ENCODE data around the gene CNOT4. TPM values are rescaled to one million over a fixed set of nuclear protein-coding genes. Genes with fewer than 3 reads are reported as not detected.
A peak's percentile ranks its signal among the peaks of the same experiment; 100 is the strongest.
"Not testable (repeated sequence)": the region's sequence is repeated elsewhere in the genome, so short reads cannot be mapped to it uniquely, and the experiment has no call there.

Gene CNOT4
- total RNA-seq, 1 experiment from 2014 or later, result 10.4 TPM

GRCh38 chr7:135364206-135364605 lies 145.7 kb downstream of the CNOT4 start:
- no peak overlapping the region for H3K4me3 ChIP-seq (ENCODE audit: insufficient read depth, low read depth, low read length)
- no peak for DNase-seq
- no peaks in the 10 kb centered on the region for H3K27me3 ChIP-seq (ENCODE audit: control insufficient read depth, insufficient read depth, low read length)
- no peaks in the 10 kb centered on the region for H3K36me3 ChIP-seq (replicated peaks; ENCODE audit: control insufficient read depth, insufficient read depth, low read length)

DNA sequence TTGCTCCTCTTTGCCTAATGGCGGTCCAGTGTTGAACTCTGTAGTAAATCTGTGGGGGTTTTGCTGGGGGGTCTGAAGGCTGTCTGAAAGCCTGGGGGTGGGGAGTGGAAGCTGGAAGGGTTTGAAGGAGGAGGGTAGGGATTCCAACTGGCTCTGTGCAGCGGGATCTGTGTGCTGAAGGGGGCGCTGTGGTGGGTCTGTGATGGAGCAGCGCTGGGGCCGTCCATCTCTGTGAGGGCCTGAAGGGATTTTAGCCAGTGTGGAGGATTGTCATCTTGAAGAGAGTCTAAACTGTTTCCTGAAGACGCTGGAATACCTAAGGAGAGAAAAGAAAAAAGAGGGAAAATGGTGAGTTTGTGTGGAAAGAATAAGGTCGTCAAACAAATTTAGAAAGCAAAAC lies 147.0 kb downstream of the CNOT4 start:
- Histone ChIP-seq H3K4me3 (ENCODE audit: insufficient read depth, low read depth, low read length) (no peak overlapping the region), H3K27me3 (ENCODE audit: control insufficient read depth, insufficient read depth, low read length) (no peaks in the 10 kb centered on the region), H3K36me3 (replicated peaks; ENCODE audit: control insufficient read depth, insufficient read depth, low read length) (no peaks in the 10 kb centered on the region)
- peak; percentile 30 for DNase-seq

- Histone ChIP-seq H3K36me3 (replicated peaks; ENCODE audit: control insufficient read depth, insufficient read depth, low read length) (no peaks in the 10 kb centered on the region), H3K4me3 (ENCODE audit: insufficient read depth, low read depth, low read length) (no peak overlapping the region), H3K27me3 (ENCODE audit: control insufficient read depth, insufficient read depth, low read length) (no peaks in the 10 kb centered on the region)
- DNase-seq, result peak; percentile 20
Observed at GRCh38 chr7:135361788-135362187, 148.1 kb downstream of the CNOT4 start.

DNA sequence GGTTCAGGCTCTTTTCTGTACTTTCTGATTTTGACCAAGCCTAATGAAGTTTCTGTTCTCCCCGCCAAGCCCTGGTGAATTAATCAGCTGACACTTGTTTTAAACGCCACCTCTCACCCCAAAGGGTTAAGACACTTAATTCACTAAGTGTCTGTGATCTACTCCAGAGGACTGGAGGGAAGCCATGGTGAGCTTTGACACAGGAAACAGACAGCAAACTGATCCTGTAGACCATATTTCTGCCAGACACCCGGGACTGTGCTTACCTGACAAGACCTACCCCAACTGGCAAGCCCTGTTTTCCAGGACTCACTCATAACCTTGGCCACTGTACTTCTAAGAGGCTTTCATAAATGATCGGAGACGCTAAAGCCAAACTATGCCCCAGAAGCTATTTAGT lies 150.3 kb downstream of the CNOT4 start:
- DNase-seq, result no peak
- Histone ChIP-seq H3K36me3 (replicated peaks; ENCODE audit: control insufficient read depth, insufficient read depth, low read length) (no peaks in the 10 kb centered on the region), H3K4me3 (ENCODE audit: insufficient read depth, low read depth, low read length) (no peak overlapping the region), H3K27me3 (ENCODE audit: control insufficient read depth, insufficient read depth, low read length) (no peaks in the 10 kb centered on the region)

DNA sequence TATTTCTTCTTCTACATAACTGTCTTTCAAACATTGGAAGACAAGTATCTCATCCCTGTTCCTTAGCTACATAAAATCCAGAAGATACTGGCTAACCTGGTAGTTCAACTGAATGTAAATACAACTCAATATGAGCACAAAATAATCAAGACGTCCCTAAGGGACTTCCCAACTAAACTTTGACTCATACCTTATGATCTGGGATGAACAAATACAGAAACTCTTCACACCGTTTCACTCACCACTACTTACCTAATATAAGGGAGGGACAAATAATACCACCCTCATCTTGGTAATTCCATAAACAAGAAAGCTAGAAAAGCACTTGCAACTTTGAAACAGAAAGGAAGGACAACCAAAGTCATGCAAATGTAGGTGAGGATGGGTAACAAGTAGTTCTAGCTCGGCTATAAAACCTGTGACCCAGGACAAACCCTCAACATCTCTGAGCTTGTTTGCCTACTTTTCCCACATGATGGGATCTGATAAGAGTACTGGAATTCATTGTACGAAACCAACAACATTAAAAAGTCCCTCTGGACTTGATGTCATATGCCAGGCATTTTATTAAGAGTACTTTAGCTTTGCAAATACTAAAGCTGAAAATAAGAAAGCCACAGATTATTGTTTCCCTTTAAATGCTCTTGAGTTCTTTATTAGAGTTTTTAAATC lies 154.4 kb downstream of the CNOT4 start:
- DNase-seq, result no peak
- H3K4me3 ChIP-seq (ENCODE audit: insufficient read depth, low read depth, low read length), result no peak overlapping the region
- H3K27me3 ChIP-seq (ENCODE audit: control insufficient read depth, insufficient read depth, low read length), result no peaks in the 10 kb centered on the region
- H3K36me3 ChIP-seq (replicated peaks; ENCODE audit: control insufficient read depth, insufficient read depth, low read length), result no peaks in the 10 kb centered on the region

GRCh38 chr7:135353832-135354231 lies 156.1 kb downstream of the CNOT4 start:
- DNase-seq, result no peak
- Histone ChIP-seq H3K36me3 (replicated peaks; ENCODE audit: control insufficient read depth, insufficient read depth, low read length) (no peaks in the 10 kb centered on the region), H3K27me3 (ENCODE audit: control insufficient read depth, insufficient read depth, low read length) (no peaks in the 10 kb centered on the region), H3K4me3 (ENCODE audit: insufficient read depth, low read depth, low read length) (no peak overlapping the region)

- H3K36me3 ChIP-seq (replicated peaks; ENCODE audit: control insufficient read depth, insufficient read depth, low read length), result no peaks in the 10 kb centered on the region
- no peak for DNase-seq
- H3K4me3 ChIP-seq (ENCODE audit: insufficient read depth, low read depth, low read length), result no peak overlapping the region
- no peaks in the 10 kb centered on the region for H3K27me3 ChIP-seq (ENCODE audit: control insufficient read depth, insufficient read depth, low read length)
Observed at GRCh38 chr7:135352285-135352684, 157.6 kb downstream of the CNOT4 start.

- not testable (repeated sequence) for H3K4me3 ChIP-seq (ENCODE audit: insufficient read depth, low read depth, low read length); H3K36me3 ChIP-seq (replicated peaks; ENCODE audit: control insufficient read depth, insufficient read depth, low read length); H3K27me3 ChIP-seq (ENCODE audit: control insufficient read depth, insufficient read depth, low read length); DNase-seq
Observed at GRCh38 chr7:135351070-135351469, 158.8 kb downstream of the CNOT4 start.

DNA sequence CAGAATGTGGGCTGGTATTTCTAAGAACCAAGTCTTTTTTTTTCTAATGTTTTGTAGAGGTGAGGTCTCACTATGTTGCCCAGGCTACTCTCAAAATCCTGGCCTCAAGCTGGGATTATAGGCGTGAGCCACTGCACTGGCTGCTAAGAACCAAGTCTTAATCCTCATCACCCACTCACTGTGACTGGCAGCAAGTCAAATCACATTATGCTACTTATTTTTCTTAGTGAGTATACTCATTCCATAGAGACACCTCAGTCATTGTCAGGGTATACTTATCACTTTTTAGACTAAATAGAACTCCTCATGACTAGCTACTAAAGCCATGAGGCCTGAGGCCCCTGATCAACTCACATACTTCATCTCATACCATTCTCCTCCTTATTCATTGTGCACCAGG lies 160.2 kb downstream of the CNOT4 start:
- no peak for DNase-seq
- Histone ChIP-seq H3K36me3 (replicated peaks; ENCODE audit: control insufficient read depth, insufficient read depth, low read length) (no peaks in the 10 kb centered on the region), H3K4me3 (ENCODE audit: insufficient read depth, low read depth, low read length) (no peak overlapping the region), H3K27me3 (ENCODE audit: control insufficient read depth, insufficient read depth, low read length) (no peaks in the 10 kb centered on the region)

GRCh38 chr7:135348493-135348892 lies 161.4 kb downstream of the CNOT4 start:
- Histone ChIP-seq H3K36me3 (replicated peaks; ENCODE audit: control insufficient read depth, insufficient read depth, low read length) (no peaks in the 10 kb centered on the region), H3K27me3 (ENCODE audit: control insufficient read depth, insufficient read depth, low read length) (no peaks in the 10 kb centered on the region), H3K4me3 (ENCODE audit: insufficient read depth, low read depth, low read length) (no peak overlapping the region)
- DNase-seq, result no peak

- no peak overlapping the region for H3K4me3 ChIP-seq (ENCODE audit: insufficient read depth, low read depth, low read length)
- DNase-seq, result no peak
- H3K36me3 ChIP-seq (replicated peaks; ENCODE audit: control insufficient read depth, insufficient read depth, low read length), result no peaks in the 10 kb centered on the region
- no peaks in the 10 kb centered on the region for H3K27me3 ChIP-seq (ENCODE audit: control insufficient read depth, insufficient read depth, low read length)
Observed at GRCh38 chr7:135343361-135343760, 166.5 kb downstream of the CNOT4 start.

DNA sequence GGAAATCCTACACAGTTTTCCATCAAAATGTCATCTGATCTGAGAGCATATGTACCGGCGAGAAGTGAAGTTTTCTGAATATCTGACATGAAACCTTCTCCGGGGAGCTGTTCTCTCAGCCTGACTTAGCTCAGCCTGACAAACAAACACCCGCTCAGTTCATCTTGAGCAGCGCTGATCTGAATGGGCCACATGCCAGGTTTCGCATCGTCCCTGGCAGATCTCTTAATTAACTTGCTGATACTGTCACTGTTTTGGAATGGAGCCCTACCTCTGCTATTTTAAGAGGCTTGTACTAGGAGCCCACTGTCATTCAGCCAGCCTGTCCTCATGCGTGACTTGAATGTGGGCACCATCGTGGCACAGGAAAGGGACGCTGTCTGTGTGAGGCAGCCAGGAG lies 167.0 kb downstream of the CNOT4 start:
- no peak overlapping the region for H3K4me3 ChIP-seq (ENCODE audit: insufficient read depth, low read depth, low read length)
- no peaks in the 10 kb centered on the region for H3K36me3 ChIP-seq (replicated peaks; ENCODE audit: control insufficient read depth, insufficient read depth, low read length)
- H3K27me3 ChIP-seq (ENCODE audit: control insufficient read depth, insufficient read depth, low read length), result no peaks in the 10 kb centered on the region
- no peak for DNase-seq

GRCh38 chr7:135341049-135341448 lies 168.9 kb downstream of the CNOT4 start:
- Histone ChIP-seq H3K36me3 (replicated peaks; ENCODE audit: control insufficient read depth, insufficient read depth, low read length) (no peaks in the 10 kb centered on the region), H3K4me3 (ENCODE audit: insufficient read depth, low read depth, low read length) (no peak overlapping the region), H3K27me3 (ENCODE audit: control insufficient read depth, insufficient read depth, low read length) (no peaks in the 10 kb centered on the region)
- no peak for DNase-seq

DNA sequence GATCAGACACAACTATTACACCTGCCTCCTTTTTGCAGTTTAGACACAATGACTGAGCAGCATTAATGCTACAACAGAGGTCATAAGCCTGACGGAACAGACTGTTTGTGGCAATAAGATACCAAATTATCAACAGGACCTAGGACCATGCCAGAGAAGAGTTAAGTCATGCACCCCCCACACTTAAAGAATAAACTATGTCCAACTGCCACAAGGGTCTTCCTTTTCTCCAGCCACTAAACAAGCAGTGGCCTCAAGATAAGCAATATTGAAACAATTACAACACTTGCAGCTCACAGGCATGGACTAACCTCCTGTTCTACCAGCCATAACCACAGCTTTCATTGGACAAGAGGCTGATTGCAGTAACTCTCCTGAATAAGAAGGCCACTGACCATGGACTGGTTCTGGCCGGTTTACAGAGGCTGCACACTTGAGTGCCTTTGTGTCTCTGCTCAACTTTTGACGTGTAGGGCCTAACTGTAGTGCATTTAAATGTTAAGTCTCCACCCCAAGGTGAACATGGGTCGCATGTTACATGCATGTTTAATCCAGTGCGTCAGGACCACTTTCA lies 171.8 kb downstream of the CNOT4 start:
- DNase-seq, result no peak
- Histone ChIP-seq H3K4me3 (ENCODE audit: insufficient read depth, low read depth, low read length) (no peak overlapping the region), H3K36me3 (replicated peaks; ENCODE audit: control insufficient read depth, insufficient read depth, low read length) (no peaks in the 10 kb centered on the region), H3K27me3 (ENCODE audit: control insufficient read depth, insufficient read depth, low read length) (no peaks in the 10 kb centered on the region)

DNA sequence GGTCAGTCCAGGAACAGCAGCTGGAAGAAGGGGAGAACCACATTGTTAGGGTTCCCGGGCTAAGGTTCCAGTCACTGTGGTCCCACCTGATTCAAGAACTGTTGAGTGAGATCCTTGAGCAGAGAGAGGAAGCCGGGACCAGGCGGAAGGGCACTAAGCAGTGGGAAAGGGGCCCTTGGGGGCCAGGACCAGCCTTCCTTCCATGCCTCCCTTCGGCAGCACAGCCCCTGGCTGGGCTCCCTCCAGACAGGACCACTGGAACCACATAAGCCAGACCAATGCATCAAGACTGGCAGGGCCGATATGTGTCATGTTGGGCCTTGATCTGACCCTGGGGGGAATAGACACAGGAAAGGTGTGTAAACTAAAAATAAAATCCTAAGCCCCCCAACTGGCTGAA lies 172.4 kb downstream of the CNOT4 start:
- DNase-seq, result no peak
- H3K4me3 ChIP-seq (ENCODE audit: insufficient read depth, low read depth, low read length), result no peak overlapping the region
- H3K27me3 ChIP-seq (ENCODE audit: control insufficient read depth, insufficient read depth, low read length), result no peaks in the 10 kb centered on the region
- no peaks in the 10 kb centered on the region for H3K36me3 ChIP-seq (replicated peaks; ENCODE audit: control insufficient read depth, insufficient read depth, low read length)
